CD14-positive monocyte (primary cell): ENCODE results near the gene WWC1. TPM values are rescaled to one million over a fixed set of nuclear protein-coding genes. Genes with fewer than 3 reads are reported as not detected.

ENCODE experiments used
- DNase-seq, 3 donors: peaks; one replicate each; pipeline ENCODE4 v3.0.0-alpha.2; 2011 to 2022
- H2AFZ ChIP-seq: 2 replicates; pipeline ENCODE4 v1.6.0; 2012; ENCODE audit warnings: mild to moderate bottlenecking, low read depth, low read length, inconsistent platforms; ENCODE audit not compliant: insufficient read depth, poor library complexity, severe bottlenecking
- H3K27ac ChIP-seq, 2 donors: 1 replicate in 1 of 2; 2 replicates in 1 of 2; pipeline ENCODE4 v1.5.1; 2012 to 2013; ENCODE audit warnings: low read length in 2 of 2, control low read depth in 1 of 2, inconsistent platforms in 1 of 2, low read depth in 1 of 2, mild to moderate bottlenecking in 1 of 2
- H3K27me3 ChIP-seq, 2 donors: one replicate each; pipeline versions ENCODE4 v1.6.0 to v1.6.1; 2011 to 2013; ENCODE audit warnings: low read length in 2 of 2; ENCODE audit not compliant: control insufficient read depth in 2 of 2, insufficient read depth in 2 of 2
- H3K36me3 ChIP-seq, 2 donors: replicated peaks in 1 of 2; 1 replicate in 1 of 2; 2 replicates in 1 of 2; pipeline versions ENCODE4 v1.5.1 to v1.6.1; 2012 to 2013; ENCODE audit warnings: low read length in 2 of 2, control low read depth in 1 of 2, inconsistent platforms in 1 of 2, mild to moderate bottlenecking in 1 of 2; ENCODE audit not compliant: insufficient read depth in 2 of 2, control insufficient read depth in 1 of 2
- H3K4me1 ChIP-seq, 2 donors: 1 replicate in 1 of 2; 2 replicates in 1 of 2; pipeline versions ENCODE4 v1.5.1 to v1.6.1; 2012 to 2013; ENCODE audit warnings: low read length in 2 of 2, control low read depth in 1 of 2, inconsistent platforms in 1 of 2, mild to moderate bottlenecking in 1 of 2, moderate library complexity in 1 of 2; ENCODE audit not compliant: insufficient read depth in 2 of 2, control insufficient read depth in 1 of 2
- H3K4me2 ChIP-seq: replicated peaks from 2 replicates; pipeline ENCODE3; 2012; ENCODE audit warnings: low read length, moderate library complexity, mild to moderate bottlenecking; ENCODE audit not compliant: poor library complexity, severe bottlenecking; ENCODE audit errors: extremely low read depth
- H3K4me3 ChIP-seq, 3 experiments: fragments of 200-600 bp in 1 of 3; sonication (generic) in 1 of 3; replicated peaks in 1 of 3; 1 replicate in 2 of 3; 2 replicates in 1 of 3; pipeline ENCODE4 v1.5.1; 2011 to 2013; ENCODE audit warnings: low read length in 3 of 3, mild to moderate bottlenecking in 3 of 3, control low read depth in 2 of 3, low read depth in 2 of 3, inconsistent platforms in 1 of 3, moderate library complexity in 1 of 3
- H3K79me2 ChIP-seq: 2 replicates; pipeline ENCODE4 v1.6.0; 2012; ENCODE audit warnings: mild to moderate bottlenecking, control low read depth, inconsistent platforms, low read length, moderate library complexity; ENCODE audit not compliant: insufficient read depth
- H3K9ac ChIP-seq: 2 replicates; pipeline ENCODE4 v1.6.0; 2017; ENCODE audit warnings: low read length, mild to moderate bottlenecking; ENCODE audit not compliant: insufficient read depth, poor library complexity, severe bottlenecking
- H3K9me3 ChIP-seq, 2 donors: replicated peaks in 1 of 2; 1 replicate in 1 of 2; 2 replicates in 1 of 2; pipeline versions ENCODE4 v1.5.1 to v1.6.1; 2012 to 2013; ENCODE audit warnings: low read length in 2 of 2, control low read depth in 1 of 2; ENCODE audit not compliant: control insufficient read depth in 1 of 2, insufficient read depth in 1 of 2
- H4K20me1 ChIP-seq: 2 replicates; pipeline ENCODE4 v1.6.0; 2012; ENCODE audit warnings: mild to moderate bottlenecking, low read length, control low read depth, moderate library complexity; ENCODE audit not compliant: insufficient read depth
- H3K27ac Mint-ChIP-seq, 7 donors: one replicate each; pipeline ENCODE4 v1.8.0; 2020; ENCODE audit warnings: mild to moderate bottlenecking in 7 of 7, mixed read lengths in 7 of 7, moderate library complexity in 6 of 7, inconsistent platforms in 2 of 7
- H3K27me3 Mint-ChIP-seq, 3 donors: one replicate each; pipeline ENCODE4 v1.8.0; 2021 to 2022; ENCODE audit warnings: low read depth in 3 of 3, mild to moderate bottlenecking in 3 of 3, mixed read lengths in 3 of 3, moderate library complexity in 3 of 3, inconsistent platforms in 1 of 3
- H3K36me3 Mint-ChIP-seq, 2 donors: one replicate each; pipeline ENCODE4 v1.8.0; 2020; ENCODE audit warnings: mixed read lengths in 2 of 2, inconsistent platforms in 1 of 2, mild to moderate bottlenecking in 1 of 2
- H3K4me1 Mint-ChIP-seq: one replicate; pipeline ENCODE4 v1.8.0; 2020; ENCODE audit warnings: mild to moderate bottlenecking, mixed read lengths
- H3K4me3 Mint-ChIP-seq, 2 donors: one replicate each; pipeline ENCODE4 v1.8.0; 2020; ENCODE audit warnings: mild to moderate bottlenecking in 2 of 2, mixed read lengths in 2 of 2, moderate library complexity in 1 of 2
- H3K9me3 Mint-ChIP-seq, 7 donors: one replicate each; pipeline ENCODE4 v1.8.0; 2020 to 2022; ENCODE audit warnings: mixed read lengths in 7 of 7, mild to moderate bottlenecking in 6 of 7, moderate library complexity in 6 of 7, inconsistent platforms in 2 of 7
- WGBS: methylation state at CpG from one replicate; pipeline ENCODE4 v1.1.5; 2013; ENCODE audit warnings: missing lambda C conversion rate; ENCODE audit not compliant: insufficient coverage; 5-methylcytosine and 5-hydroxymethylcytosine counted together
- intact Hi-C, 2 donors: fragments of 100-400 bp; cut with micrococcal nuclease; formaldehyde crosslinking; loops; one replicate each; pipeline versions ENCODE4 v1.15.0 to v1.15.1; 2023
- polyA plus RNA-seq, 3 donors: library from polyadenylated mRNA; depleted of rRNA in 1 of 3; unstranded in 2 of 3; stranded (reverse) in 1 of 3; fragments of 300-500 nt in 2 of 3; fragments of >200 nt in 1 of 3; fragmentation: Illumina TruSeq in 2 of 3; gene quantifications; 1 replicate in 2 of 3; 2 replicates in 1 of 3; pipeline ENCODE4 v1.2.3, GENCODE V29; 2012 to 2021
- TF ChIP-seq, protein P1 (sequence below): fragments of 200-600 bp; IDR thresholded peaks from one replicate; pipeline ENCODE4 v1.8.0; 2022; ENCODE audit warnings: antibody characterized with exemption, mild to moderate bottlenecking

WWC1 gene
- polyA plus RNA-seq, 3 donors = not detected

DNA sequence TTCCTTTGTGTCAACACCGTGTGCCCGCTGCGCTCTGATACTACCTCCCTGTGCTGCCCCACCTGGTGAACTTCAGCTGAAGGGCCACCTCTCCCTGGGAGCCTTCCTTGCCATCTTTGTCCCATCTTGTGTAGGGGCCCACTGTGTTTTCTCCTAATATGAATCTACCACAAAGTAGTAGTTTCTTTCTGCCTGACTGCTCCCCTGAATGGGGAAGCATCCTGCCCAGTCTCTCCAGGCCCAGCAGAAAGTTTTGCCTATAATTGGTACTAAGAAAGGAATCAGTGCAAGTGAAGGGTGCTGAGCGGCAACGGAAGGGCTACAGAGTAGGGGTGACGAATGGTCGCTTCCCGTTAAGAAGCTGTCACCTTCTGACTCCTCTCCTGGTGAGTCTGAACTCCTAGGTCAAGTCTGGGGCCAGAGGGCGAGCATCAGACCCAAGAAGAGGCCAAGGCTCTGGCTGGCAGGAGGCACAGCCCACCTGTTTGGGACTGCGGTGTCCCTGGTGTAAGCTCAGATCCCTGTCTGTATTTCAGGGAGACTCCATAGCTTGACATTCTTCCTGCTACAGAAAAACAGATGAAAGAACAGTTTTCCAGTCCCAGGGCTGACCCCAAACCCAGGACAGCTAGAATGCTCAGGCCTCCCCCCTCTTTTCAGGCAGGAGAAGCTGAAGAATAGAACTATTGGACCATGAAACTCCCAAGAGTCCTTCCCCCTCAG is 24.1 kb downstream of the WWC1 start:
- intact Hi-C loops = no loop called here
- Mint-ChIP-seq H3K9me3 (peaks cover 0 to 2% (median 0%) of the 10 kb centered on the region in 7 donors), H3K27ac (peak overlapping the region in 1 of 7 donors; percentile 25), H3K27me3 (peaks cover 0 to 5% (median 0%) of the 10 kb centered on the region in 3 donors), H3K36me3 (no peaks in the 10 kb centered on the region), H3K4me1 (peaks cover 17% of the 10 kb centered on the region), H3K4me3 (no peak overlapping the region)
- no peaks in the 10 kb centered on the region for H3K27me3 ChIP-seq
- H4K20me1 ChIP-seq = no peaks in the 10 kb centered on the region
- DNase-seq = no peak
- H3K9ac ChIP-seq = no peak overlapping the region
- H3K36me3 ChIP-seq = no peaks in the 10 kb centered on the region
- no peak overlapping the region for H3K4me2 ChIP-seq
- no peaks in the 10 kb centered on the region for H3K9me3 ChIP-seq
- H3K4me1 ChIP-seq = no peaks in the 10 kb centered on the region
- no peak overlapping the region for H2AFZ ChIP-seq
- WGBS = 96% methylated on average over 10 of the region's 10 CpGs
- TF ChIP-seq, protein P1, sequence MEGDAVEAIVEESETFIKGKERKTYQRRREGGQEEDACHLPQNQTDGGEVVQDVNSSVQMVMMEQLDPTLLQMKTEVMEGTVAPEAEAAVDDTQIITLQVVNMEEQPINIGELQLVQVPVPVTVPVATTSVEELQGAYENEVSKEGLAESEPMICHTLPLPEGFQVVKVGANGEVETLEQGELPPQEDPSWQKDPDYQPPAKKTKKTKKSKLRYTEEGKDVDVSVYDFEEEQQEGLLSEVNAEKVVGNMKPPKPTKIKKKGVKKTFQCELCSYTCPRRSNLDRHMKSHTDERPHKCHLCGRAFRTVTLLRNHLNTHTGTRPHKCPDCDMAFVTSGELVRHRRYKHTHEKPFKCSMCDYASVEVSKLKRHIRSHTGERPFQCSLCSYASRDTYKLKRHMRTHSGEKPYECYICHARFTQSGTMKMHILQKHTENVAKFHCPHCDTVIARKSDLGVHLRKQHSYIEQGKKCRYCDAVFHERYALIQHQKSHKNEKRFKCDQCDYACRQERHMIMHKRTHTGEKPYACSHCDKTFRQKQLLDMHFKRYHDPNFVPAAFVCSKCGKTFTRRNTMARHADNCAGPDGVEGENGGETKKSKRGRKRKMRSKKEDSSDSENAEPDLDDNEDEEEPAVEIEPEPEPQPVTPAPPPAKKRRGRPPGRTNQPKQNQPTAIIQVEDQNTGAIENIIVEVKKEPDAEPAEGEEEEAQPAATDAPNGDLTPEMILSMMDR = no peak
- H3K4me3 ChIP-seq = no peak overlapping the region
- no peak overlapping the region for H3K27ac ChIP-seq
- H3K79me2 ChIP-seq = no peaks in the 10 kb centered on the region

DNA sequence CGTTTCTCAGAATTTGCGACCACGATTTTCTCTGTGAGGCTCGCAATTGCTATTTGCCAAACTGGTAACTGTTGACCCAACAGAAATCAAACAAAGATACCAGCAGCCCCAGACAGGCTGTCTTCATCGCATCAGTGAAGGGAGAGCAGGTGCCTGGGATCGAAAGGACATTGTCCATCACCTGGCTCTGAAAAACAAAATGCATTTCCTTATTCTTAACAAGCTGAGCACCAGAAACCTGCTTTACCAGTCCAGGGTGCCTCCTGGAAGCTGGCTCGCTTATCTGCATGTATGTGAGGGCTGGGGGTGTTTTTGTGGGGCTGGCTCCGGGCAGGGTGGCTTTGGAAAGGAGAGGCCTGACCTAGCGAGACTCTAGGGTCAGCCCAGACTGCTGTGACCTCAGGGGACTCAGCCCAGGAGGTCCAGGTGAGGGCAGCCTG is 24.7 kb downstream of the WWC1 start:
- WGBS = 93% methylated on average over 7 of the region's 9 CpGs
- H3K4me2 ChIP-seq = no peak overlapping the region

More for the DNA sequence above, 24.7 kb downstream of the WWC1 start:
- Mint-ChIP-seq H3K27me3 (peaks cover 0 to 5% (median 0%) of the 10 kb centered on the region in 3 donors), H3K27ac (no peak overlapping the region), H3K4me1 (peaks cover 17% of the 10 kb centered on the region), H3K9me3 (peaks cover 0 to 2% (median 0%) of the 10 kb centered on the region in 7 donors), H3K36me3 (no peaks in the 10 kb centered on the region), H3K4me3 (no peak overlapping the region)
- no peaks in the 10 kb centered on the region for H3K9me3 ChIP-seq
- no peak overlapping the region for H3K4me3 ChIP-seq
- H3K4me1 ChIP-seq = no peaks in the 10 kb centered on the region
- DNase-seq = no peak
- no peaks in the 10 kb centered on the region for H3K79me2 ChIP-seq
- H2AFZ ChIP-seq = no peak overlapping the region
- no peak overlapping the region for H3K27ac ChIP-seq
- H3K9ac ChIP-seq = no peak overlapping the region
- intact Hi-C loops = no loop called here
- H3K27me3 ChIP-seq = no peaks in the 10 kb centered on the region
- H3K36me3 ChIP-seq = no peaks in the 10 kb centered on the region
- H4K20me1 ChIP-seq = no peaks in the 10 kb centered on the region
- TF ChIP-seq, protein P1 = no peak
